H1 (cell line): Measurements from ENCODE around the gene RAPGEF6.

Source experiments
- CTCF ChIP-seq, 3 experiments: IDR thresholded peaks; 1 replicate in 2 of 3; 2 replicates in 1 of 3; pipeline versions ENCODE4 v1.5.1 to v1.6.1; 2011; ENCODE audit warnings: low read length in 3 of 3, mild to moderate bottlenecking in 3 of 3, inconsistent platforms in 2 of 3, low read depth in 1 of 3, moderate library complexity in 1 of 3; ENCODE audit not compliant: insufficient read depth in 1 of 3; ENCODE audit errors: control extremely low read depth in 1 of 3
- NRF1 ChIP-seq: IDR thresholded peaks from 2 replicates; pipeline ENCODE4 v1.6.1; 2011; ENCODE audit warnings: mild to moderate bottlenecking, low read depth, low read length, improper control_type of control experiment
- USF2 ChIP-seq: IDR thresholded peaks from 2 replicates; pipeline ENCODE4 v1.6.1; 2011; ENCODE audit warnings: low read length, improper control_type of control experiment

GRCh38 chr5:131536850-131537448, 98.1 kb downstream of the RAPGEF6 start:
- TF ChIP-seq USF2 (no peak), CTCF (IDR thresholded peaks at IDR 0.05; ENCODE audit: control extremely low read depth in 1 of 3, insufficient read depth in 1 of 3, low read depth in 1 of 3, low read length in 3 of 3) (no peak), NRF1 (no peak)
